Hematopoietic multipotent progenitor cell treated with erythropoietin and hydrocortisone succinate and interleukin-3 and kit ligand, for 8 days (in vitro differentiated cells): ENCODE data around the gene TRIM69.

Experiments
- DNase-seq: peaks from one replicate; pipeline ENCODE4 v3.0.0-alpha.2; 2015

TRIM69 gene

GRCh38 chr15:44811337-44811736, 75.0 kb downstream of the TRIM69 start:
- no peak for DNase-seq

- DNase-seq = no peak
Observed at GRCh38 chr15:44812029-44812517, 75.7 kb downstream of the TRIM69 start.

GRCh38 chr15:44813231-44813630, 76.9 kb downstream of the TRIM69 start:
- no peak for DNase-seq
